C4-2B (cell line): ENCODE measurements around the gene MNAT1.

ENCODE experiments used
- H3K27ac ChIP-seq: fragments of 450-650 bp; 2 replicates; pipeline ENCODE4 v1.5.1; 2017
- CTCF ChIP-seq: fragments of 450-650 bp; conservative IDR thresholded peaks from 2 replicates; pipeline ENCODE4 v1.5.1; 2017; ENCODE audit warnings: mild to moderate bottlenecking
- ZFX ChIP-seq: fragments of 450-650 bp; IDR thresholded peaks from 2 replicates; pipeline ENCODE4 v1.6.1; 2017

MNAT1 gene

GRCh38 chr14:60926002-60926401, 191.4 kb downstream of the MNAT1 start:
- H3K27ac ChIP-seq, result no peak overlapping the region
- TF ChIP-seq ZFX, result no peak
- no peak for TF ChIP-seq CTCF

GRCh38 chr14:60931218-60931617, 196.7 kb downstream of the MNAT1 start:
- H3K27ac ChIP-seq, result no peak overlapping the region
- no peak for TF ChIP-seq ZFX
- TF ChIP-seq CTCF, result no peak

- TF ChIP-seq ZFX (no peak), CTCF (no peak)
- H3K27ac ChIP-seq, result no peak overlapping the region
These were observed 199.5 kb downstream of the MNAT1 start for GRCh38 chr14:60933920-60934655.

- no peak overlapping the region for H3K27ac ChIP-seq
- TF ChIP-seq CTCF (no peak), ZFX (no peak)
These were observed 200.8 kb downstream of the MNAT1 start for GRCh38 chr14:60935319-60935718.

- H3K27ac ChIP-seq, result no peak overlapping the region
- TF ChIP-seq CTCF, result no peak
- no peak for TF ChIP-seq ZFX
These were observed 209.1 kb downstream of the MNAT1 start for GRCh38 chr14:60943637-60944032.

GRCh38 chr14:60944204-60944603, 209.6 kb downstream of the MNAT1 start:
- TF ChIP-seq ZFX (no peak), CTCF (no peak)
- H3K27ac ChIP-seq, result no peak overlapping the region

GRCh38 chr14:60945984-60946383, 211.4 kb downstream of the MNAT1 start:
- TF ChIP-seq CTCF (no peak), ZFX (no peak)
- no peak overlapping the region for H3K27ac ChIP-seq
